Loucy (cell line): ENCODE measurements around the gene CAMTA1.

Experiments used
- CTCF ChIP-seq: fragments of 200-600 bp; sonication (generic); conservative IDR thresholded peaks from 2 replicates; pipeline ENCODE4 v1.5.1; 2014; ENCODE audit warnings: mild to moderate bottlenecking, antibody characterized with exemption, low read length
- EZH2phosphoT487 ChIP-seq: fragments of 200-600 bp; IDR thresholded peaks from 2 replicates; pipeline ENCODE4 v1.6.1; 2018; ENCODE audit warnings: antibody characterized with exemption, mild to moderate bottlenecking, moderate library complexity, borderline replicate concordance

DNA sequence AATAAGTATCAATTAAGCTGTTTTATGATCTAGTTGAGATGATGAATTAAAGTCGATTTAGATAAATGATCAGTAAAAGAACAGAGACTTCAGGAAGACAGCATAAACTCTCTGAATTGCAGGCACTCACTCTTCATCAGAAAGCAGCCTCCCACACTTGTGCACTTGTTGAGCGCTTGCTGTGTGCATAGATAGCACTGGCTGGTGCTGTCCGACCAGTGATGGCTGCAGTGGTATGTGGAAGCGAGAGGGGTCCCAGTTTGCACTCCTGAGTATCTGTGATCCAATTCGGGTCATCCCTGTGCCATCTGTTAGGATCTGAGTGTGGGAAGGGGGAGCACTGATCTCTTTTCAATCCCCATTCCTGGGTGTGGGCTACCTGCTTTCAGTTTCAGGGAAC lies 137.8 kb downstream of the CAMTA1 start:
- TF ChIP-seq CTCF (no peak), EZH2phosphoT487 (no peak)
